Activated CD4-positive, alpha-beta T cell treated with anti-CD3 and anti-CD28 coated beads for 48 hours (primary cell): Measurements from ENCODE around the gene SHC2.
A peak's percentile ranks its signal among the peaks of the same experiment; 100 is the strongest.
"Not testable (repeated sequence)": the region's sequence is repeated elsewhere in the genome, so short reads cannot be mapped to it uniquely, and the experiment has no call there.

ENCODE experiments used
- DNase-seq: peaks from one replicate; pipeline ENCODE4 v3.0.0-alpha.2; 2020

SHC2 gene

DNA sequence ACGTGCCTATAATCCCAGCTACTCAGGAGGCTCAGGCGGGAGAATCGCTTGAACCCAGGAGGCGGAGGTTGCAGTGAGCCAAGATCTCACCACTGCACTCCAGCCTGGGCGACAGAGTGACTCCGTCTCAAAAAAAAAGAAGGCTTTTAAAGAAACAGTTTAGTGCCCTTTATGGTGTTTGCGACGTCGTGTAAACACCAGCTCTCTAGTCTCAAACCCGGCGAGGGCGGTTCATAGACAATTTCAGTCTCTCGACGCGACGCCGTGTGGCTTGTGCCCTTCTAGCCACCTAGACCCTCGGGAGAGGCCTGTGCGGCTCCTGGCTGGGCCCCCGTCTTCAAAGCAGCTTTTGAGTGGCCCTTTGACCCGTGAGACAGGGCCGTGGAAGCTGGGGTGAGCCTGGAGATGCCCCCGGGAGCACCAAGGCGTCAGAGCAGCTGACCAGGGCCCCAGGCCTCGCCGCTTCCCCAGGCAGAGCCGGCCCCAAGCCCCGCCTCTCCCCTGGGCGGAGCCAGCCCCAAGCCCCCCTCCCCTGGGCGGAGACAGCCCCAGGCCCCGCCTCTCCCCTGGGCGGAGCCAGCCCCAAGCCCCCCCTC, 30.4 kb upstream of the SHC2 start:
- DNase-seq = peak; percentile 40

DNA sequence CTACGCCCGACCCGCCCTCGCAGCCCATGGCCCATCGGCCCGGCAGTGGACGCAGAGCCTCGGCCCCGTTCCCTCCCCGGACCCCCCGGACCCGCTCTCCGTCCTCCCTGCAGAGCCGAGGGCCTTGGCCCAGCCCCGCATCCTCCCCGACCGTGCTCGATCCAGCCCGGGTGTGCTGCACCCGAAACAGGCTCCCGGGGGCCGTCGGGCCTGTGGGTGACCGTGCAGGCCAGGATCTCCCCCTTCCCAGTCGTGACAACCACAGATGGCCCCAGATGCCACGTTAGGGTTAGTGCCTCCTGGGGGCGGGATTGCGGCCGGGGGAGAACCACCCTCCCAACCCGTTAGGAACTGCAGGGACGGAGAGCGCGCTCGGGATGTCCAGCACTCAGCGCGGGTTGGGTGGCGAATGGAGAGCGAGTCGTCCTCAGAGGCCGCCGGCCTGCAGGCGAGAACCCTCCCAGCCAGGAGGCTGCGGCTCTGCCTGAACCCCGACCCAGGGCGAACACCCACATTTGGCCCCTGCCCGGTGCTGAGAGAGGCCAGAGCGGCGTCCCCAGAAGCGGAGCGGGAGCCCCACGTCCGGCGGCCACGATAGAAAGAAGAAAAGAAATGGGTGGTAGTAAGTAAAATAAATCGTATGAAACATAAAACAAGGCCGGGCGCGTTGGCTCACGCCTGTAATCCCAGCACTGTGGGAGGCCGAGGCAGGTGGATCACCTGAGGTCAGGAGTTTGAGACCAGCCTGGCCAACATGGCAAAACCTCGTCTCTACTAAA, 28.8 kb upstream of the SHC2 start:
- DNase-seq = no peak

DNA sequence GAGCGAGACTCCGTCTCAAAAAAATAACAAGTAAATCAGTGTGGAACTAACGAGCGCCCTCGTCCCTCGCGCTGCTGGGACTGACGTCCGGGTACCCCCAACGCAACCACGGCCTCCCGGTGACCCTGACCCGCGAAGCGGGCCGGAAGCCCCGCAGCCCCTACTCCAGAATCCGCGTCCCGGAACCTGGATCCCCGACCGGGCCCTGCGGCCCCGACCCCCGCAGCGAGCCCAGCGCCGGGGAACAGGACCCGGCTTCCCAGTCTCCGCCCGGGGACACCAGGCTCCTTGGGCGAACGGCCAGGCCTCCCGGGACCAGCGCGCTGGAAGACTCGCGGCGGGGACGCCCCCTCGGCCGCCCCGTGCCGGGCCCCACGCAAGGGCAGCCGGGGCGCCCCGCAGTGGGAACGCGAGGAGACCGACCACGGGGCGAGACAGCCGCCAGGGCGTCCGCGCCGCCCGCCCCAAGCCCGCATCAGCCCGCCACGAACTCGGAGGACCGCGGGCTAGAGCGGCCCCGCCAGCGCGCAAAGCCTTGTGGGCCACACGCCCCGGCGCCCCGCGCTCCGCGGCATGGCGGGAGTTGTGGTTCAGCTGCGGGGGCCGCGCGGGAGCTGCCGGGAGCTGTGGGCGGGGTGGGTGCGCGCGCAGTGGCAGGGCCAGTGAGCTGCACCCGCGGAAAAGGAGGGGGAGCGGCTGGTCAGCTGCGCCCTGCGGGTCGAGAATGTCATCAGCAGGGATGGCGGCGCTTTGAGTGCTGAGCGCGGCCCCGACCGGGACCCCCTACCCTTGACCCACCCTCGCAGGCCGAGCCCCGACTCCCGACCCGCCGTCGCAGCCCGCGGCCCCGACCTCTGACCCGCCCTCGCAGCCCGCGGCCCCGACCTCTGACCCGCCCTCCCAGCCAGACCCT, 27.9 kb upstream of the SHC2 start:
- DNase-seq = peak; percentile 94

DNA sequence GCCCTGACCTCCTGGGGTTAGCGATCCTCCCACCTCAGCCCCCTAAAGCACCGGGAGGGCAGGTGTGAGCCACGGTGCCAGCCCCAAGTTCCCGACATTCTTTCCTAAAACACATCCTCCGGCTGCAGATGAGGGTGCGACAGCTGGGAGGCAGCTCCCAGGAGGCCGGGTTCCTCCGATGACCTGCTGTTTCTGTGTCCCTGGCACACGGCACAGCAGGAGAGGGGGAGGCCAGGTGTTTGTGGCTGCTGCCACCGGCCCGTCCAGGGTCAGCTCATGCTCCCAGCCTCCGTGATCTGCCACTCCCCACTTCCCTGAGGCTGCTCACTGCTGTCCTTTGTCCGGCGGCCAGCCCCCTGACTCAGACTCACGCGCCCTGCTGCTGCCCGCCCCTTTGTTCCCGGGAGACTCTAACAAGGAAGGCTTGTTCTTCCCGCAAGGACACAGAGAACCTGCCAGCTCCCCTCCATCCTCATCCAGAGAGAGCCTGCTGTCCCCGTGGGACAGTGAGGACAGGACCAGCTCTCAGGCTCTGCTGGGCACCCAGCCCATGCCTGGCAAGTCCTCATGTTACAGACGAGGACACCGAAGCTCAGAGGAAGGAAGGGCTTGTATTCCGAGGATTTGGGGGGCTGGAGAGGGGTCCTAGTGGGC, 24.9 kb upstream of the SHC2 start:
- DNase-seq = no peak

DNA sequence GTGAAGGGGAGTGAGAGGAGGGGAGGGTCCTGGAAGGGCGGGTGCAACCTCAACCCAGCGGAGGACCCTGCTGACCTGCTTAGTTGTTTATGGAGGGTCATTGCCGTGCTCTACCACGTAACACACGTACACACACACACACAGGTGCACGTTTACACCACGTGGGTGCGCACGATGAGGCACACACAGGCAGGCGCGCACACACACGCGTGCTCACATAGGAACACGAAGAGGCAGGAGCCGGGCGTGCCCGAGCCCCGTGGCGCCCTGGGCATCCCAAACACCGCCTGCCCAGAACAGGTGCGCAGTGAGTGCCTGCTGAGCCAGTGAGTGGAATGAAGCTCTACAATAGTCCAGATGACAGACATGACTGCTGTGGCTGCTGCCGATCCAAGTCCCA, 24.2 kb upstream of the SHC2 start:
- no peak for DNase-seq

DNA sequence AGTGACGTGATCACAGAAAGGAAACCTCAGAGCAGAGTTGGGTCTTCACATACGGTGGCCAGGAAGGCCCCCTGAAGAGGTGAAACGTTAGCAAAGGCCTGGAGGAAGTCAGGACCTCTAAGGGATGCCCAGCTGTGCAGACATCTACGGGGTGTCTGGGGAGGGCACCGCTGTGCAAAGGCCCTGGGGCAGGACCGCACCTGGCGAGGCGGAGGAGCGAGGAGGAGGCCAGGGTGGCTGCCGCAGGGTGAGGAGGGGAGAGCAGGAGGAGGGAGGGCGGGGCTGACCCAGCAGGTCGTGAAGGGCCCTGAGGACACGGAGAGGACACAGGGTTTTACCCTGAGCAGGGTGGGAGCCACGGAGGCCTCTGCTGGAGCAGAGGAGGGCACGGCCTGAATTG, 23.7 kb upstream of the SHC2 start:
- no peak for DNase-seq

DNA sequence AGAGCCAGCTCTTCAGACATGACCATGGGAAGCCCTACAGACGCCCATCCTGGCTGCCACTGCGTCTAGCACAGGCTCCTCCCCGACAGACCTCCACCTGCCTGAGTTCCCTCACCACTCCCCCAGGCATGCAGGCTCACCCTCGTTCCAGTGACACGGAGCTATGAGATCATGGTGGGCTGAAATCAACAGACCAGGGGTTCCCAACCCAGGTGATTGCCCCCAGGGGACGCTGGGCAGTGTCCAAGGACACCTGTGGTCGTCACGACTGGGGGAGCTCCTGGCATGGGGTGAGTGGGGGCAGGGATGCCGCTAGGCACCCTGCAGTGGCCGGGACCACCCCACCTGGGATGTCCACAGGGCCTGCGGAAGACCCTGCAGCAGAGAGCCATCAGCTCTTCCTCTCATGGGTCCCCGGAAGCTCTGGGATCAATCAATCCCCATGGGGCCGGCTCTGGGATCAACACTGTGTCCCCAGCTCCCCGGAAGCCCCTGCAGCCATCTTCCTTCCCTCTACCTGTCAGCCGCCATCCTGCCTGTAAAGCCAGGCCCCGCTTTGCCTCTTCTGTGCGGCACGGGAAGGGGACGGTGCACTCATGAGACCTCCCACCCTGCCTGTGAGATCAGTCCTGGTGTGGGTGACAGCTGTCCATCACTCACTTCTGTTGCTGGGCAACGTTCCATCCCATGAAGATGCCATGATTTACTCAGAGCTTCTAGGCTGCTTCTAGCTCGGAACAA, 22.7 kb upstream of the SHC2 start:
- no peak for DNase-seq

DNA sequence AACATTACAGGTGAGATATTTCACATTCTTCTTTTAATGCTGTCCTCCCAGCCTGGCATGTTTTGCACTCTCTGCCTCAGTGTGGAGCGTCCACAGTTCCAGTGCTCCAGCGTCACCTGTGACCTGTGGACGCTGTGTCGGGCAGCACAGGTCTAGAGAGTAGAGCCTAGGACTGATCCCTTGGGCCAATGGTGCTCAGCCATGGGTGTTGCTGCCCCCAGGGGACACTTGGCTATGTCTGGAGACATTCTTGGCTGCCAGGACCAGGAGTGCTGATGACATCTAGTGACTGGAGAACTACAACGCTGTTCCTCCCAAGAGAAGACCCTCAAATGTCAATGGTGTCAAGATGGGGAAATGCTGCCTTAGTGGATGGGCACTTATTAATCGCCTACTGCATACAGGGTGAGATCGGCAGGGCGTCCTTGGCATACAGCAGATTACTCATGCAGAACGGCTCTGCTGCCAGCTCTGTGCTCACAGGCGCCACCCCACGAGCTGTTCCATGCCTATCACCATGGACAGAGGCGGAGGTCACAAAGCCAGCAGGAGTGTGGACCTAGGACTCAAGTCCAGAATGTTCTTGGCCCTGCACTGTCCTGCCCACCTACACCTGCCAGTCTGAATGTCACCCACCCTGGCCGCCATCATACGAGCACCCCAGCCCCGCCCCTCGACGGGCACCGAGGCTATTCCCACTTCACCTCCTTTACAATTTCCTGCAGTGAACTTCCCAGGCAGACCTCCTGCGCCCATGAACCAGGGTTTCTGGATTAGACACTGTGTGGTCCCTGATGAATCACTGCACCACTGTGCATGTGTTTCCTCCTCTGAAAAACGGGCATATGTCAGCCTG, 21.6 kb upstream of the SHC2 start:
- no peak for DNase-seq

DNA sequence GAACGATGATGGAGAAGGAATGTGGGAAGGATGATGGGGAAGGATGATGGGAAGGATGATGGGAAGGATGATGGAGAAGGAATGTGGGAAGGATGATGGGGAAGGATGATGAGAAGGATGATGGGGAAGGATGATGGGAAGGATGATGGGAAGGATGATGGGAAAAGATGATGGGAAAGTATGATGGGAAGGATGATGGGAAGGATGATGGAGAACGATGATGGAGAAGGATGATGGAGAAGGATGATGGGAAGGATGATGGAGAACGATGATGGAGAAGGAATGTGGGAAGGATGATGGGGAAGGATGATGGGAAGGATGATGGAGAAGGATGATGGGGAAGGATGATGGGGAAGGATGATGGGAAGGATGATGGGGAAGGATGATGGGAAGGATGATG, 20.3 kb upstream of the SHC2 start:
- not testable (repeated sequence) for DNase-seq

DNA sequence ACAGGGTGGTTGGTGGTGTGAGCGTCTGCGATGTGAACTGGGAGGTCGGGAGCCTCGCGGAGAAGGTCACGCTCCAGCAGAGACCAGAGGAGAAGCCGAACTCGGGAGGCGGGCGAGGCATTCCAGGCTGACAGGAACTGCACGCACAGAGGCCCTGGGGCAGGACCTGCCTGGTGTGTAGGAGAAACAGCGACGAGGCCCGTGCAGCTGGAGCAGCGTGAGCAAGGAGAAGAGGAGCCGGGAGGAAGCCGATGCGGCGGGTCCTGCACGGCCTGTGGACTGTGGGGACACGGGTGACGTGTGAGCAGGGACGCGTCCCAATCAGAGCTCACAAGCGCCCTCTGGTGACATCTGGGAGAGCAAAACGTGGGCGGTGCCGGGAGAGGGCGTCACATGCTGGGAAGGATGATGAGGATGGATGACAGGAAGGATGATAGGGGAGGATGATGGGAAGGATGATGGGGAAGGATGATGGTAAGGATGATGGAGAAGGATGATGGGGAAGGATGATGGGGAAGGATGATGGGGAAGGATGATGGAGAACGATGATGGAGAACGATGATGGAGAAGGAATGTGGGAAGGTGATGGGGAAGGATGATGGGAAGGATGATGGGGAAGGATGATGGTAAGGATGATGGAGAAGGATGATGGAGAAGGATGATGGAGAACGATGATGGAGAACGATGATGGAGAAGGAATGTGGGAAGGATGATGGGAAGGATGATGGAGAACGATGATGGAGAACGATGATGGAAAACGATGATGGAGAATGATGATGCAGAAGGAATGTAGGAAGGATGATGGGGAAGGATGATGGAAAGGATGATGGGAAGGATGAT, 19.4 kb upstream of the SHC2 start:
- DNase-seq = peak; percentile 69

DNA sequence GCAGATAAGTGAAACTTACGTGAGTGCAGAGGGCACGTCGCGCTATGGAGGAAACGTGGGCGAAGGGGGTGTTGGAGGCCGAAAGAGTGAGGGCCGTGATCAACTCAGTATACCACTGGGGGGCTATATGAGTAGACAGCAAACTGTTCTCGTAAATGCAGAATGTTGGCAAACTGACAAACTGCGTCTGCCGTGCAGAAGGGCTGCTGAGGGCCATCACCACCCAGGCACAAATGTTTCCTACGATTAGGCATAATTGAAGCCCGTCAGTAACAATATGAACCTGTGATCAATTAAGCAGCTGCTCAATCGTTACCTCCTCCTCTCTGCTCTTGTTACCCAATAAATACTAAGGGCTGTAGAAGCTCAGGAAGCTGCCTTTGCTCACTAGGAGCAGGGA, 18.1 kb upstream of the SHC2 start:
- DNase-seq = no peak

DNA sequence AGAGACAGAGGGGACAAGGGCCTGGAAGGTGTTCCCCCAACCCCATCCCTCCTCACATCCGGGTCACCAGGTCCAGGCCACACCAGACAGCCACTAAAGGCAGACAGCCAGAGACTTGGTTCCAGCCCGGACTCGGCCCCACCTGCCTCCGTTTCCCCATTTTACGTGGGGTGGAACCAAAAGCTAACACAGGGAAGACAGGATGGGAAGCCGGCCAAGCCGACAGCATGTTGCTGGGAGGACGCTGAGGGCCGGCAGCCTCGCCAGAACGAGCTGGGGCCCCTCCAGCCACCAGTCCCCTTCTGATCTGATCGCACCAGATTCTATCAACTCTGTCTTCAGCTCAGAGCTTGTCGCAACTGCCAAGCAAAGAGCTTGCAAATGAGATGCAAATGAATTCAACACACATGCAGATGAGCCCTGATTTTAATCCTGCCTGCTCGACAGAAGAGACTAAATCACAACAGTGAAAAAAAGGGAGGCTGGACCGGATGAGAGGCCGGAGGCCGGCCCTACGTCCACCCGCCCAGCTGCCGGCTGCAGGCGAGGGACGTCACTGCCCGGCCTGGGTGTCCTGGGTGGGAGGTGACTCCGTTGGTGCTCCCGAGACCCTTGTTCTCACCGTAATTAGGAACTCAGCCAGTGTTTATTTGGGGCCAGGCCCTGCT, 17.5 kb upstream of the SHC2 start:
- DNase-seq = no peak

DNA sequence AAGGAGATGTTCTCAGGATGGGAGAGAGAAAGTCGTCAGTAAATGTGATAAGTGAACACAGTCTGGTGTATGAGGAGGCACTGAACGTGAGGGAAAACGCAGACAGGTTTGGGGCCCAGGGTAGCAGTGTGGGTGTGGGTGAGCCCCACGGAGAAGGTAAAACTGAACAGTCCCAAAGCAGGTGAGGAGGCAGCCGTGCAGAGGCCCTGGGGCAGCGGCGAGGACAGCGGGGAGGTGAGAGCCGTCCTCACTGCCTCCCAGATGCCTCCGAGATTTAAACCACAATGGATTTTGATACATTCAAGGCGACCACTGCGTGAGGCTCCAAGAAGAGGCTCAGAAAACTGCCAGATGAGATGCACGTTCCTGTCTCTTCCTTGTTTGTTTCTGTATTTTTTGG, 14.5 kb upstream of the SHC2 start:
- no peak for DNase-seq

DNA sequence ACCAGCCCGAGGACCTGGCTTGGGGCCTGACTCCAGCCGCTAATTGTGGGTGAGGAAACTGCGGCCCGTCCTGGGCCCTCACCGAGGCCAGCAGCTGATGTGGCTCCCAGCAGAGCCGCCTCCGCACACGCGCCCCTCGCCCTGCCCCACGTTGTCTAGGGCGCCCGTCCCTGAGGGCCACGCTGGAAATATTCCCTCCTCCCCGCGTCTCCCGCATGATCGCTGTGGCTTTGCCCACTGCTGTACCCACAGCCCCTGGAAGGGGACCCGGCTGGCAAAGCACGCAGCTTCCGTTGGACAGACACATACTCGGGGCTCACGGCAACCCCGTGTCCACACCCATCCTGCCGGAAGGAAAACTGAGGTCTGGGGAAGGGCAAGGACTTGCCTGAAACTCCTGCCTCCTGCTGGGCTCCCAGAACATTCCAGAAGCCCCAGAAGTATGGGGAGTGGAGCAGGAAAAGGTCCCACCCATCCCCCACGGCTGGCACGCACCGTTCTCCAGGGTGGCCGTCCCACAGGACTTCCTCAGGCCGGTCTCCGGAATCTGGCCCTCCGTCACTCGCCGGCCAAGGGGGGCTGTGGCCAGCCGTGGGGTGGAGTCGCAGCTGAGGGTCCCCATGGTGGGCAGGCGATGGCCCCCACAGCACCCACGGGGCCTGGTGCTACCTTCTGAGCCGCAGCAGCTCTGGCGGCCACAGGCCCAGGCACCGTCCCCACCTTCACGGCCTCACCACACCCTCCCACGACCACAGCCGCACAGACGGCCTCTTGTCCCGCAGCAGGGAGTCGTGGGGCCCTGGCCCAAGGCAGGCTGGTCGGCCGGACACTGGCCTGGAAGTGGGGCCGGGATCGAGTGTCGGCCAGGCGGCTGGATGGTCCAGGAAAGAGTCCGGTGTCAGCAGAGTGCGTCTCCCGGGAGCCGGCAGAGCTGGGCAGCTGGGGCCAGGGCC, 13.6 kb upstream of the SHC2 start:
- no peak for DNase-seq

DNA sequence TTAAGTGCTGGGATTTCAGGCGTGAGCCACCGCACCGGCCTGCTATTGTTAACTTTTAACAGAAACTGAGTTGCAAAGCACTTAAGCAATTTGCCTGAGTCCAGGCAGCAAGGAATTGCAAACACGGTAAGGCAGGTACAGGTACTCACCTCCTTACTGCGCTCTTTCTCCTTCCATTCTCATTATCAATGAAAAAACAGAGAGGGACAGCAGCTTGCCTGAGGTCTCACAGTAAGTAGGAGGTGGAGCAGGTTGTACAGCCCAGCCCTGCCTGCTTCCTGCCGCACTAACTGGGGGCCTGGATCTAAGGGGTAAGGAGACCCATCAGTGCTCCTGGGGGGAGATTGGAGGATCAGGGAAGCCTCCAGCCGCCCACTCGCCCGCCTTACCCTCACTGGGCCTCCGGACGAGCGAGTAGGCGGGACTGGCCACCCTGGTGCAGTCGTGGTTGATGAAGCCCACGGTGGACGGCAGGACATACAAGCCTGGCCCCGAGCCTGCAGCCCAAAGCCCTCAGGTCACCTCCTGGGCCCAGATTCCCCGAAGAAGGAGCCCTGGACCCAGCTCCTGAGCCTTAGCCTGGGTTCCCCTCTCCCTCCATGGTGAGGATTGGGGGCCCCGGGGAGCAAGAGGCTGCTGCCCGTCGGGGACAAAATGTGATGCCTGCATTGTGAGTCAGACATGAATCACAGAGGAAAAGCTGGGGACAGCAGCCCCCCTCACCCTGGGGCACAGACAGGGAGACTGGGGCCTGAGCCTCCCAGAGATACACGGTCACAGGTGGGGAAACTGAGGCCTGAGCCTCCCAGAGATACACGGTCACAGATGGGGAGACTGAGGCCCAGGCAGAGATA, 11.4 kb upstream of the SHC2 start:
- DNase-seq = no peak

DNA sequence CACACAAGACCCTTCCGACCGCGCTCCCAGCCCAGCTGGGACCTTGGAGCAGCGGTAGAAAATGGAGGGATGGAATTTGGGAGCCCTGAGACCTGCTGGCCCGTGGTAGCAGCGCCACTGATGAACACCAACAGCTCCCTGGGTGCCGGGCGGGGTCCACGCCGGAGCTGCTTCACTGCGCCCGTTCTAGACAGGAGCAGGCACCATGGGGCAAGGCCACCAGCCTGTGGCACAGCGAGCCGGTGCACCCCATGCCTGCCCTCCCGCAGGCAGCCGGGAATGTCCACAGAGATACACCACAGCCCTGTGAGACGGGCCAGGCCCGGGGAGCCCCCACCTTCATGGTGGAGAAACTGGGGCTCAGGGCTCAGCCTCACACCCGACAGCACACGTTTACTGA, 9.9 kb upstream of the SHC2 start:
- no peak for DNase-seq

DNA sequence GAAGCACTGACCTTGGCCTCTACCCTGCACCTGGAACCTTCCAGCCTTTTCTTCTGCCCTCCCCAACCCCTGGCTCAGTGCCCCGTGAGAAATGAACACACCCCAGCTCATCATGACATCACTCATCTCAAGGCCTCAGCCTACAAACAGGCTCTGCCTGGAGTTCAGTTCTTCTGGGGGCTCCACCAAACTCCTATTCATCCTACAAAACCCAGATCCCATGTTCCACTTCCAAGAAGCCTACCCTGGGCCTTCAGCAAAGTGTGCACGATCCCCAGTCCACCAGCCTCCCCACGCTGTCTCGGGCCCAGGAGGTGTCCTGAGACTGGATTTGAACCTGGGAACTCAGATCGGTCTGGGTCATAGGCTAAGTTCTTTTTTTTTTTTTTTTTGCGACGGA, 9.0 kb upstream of the SHC2 start:
- no peak for DNase-seq
